ENCODE data around the gene ACIN1. TPM values are rescaled to one million over a fixed set of nuclear protein-coding genes. Genes with fewer than 3 reads are reported as not detected.

The ACIN1 gene
- total and polyA plus RNA-seq, 3 donors from 2014 or later: 151 to 216 (median 209) TPM

DNA sequence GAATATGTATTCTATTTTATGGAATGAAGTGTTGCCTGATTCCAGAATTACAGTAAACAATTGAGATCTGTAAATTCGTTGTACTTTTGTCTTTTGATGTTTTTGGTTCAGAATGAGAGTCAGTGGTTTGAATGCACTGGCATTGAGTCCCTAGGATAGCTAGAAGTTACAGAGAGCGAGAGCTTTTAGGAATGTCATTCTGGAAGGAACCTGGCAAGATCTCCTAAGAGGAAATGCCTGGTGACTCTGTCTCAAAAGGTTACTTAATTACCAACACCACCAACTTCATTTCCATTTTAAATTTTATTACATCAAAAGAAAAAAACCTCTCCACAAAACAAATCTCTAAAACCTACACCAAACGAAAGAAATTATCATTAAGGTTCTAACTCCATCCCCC lies 30.1 kb upstream of the ACIN1 start:
- no peak for DNase-seq
- intact Hi-C loops (cut with DNase I; ENCODE audit: low total_unique reads): no loop called here
- H3K9me3 ChIP-seq: no peaks in the 10 kb centered on the region
- peak overlapping the region in 1 of 2 donors; percentile 36 for H3K27ac ChIP-seq
- no peak for TF ChIP-seq POLR2A (IDR thresholded peaks at IDR 0.05)
- no peak for TF ChIP-seq CTCF (IDR thresholded peaks at IDR 0.05)
- WGBS, 2 donors: 44 to 50% methylated on average over 3 of the region's 3 CpGs
- H3K36me3 ChIP-seq (ENCODE audit: low read depth, missing control alignments): no peaks in the 10 kb centered on the region
- H3K27me3 ChIP-seq: no peaks in the 10 kb centered on the region
- no peak overlapping the region for H3K4me3 ChIP-seq
- peaks cover 26% of the 10 kb centered on the region for H3K4me1 ChIP-seq

DNA sequence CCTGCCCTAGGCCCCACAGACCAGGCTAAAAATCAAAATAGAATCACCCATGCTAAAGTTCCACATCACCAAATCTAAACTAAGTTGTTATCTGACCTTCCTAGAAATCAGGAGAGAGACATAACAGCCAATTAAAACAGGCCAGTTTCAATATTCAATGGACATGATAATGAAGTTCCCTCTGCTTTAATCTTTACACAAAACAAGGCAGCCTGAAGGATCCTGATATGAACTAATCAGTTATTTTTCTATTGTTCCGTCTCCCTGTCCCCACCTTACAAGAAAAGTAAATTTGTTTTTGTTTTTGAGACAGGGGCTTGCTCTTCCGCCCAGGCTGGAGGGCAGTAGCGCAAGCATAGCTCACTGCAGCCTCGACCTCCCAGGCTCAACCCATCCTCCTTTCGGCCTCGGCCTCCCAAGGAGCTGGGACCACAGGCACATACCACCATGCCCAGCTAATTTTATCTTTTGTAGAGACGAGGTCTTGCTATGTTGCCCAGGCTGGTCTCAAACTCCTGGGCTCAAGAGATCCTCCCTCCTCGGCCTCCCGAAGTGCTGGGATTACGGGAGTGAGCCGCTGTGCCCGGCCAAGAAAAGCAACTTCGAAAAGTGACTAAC lies 29.5 kb upstream of the ACIN1 start:
- no peaks in the 10 kb centered on the region for H3K9me3 ChIP-seq
- DNase-seq: no peak
- WGBS, 2 donors: 82 to 86% methylated on average over 13 of the region's 13 CpGs
- H3K27ac ChIP-seq: peak overlapping the region in 1 of 2 donors; percentile 36
- H3K36me3 ChIP-seq (ENCODE audit: low read depth, missing control alignments): no peaks in the 10 kb centered on the region
- H3K4me3 ChIP-seq: no peak overlapping the region
- H3K27me3 ChIP-seq: no peaks in the 10 kb centered on the region
- TF ChIP-seq CTCF (IDR thresholded peaks at IDR 0.05) (no peak), POLR2A (IDR thresholded peaks at IDR 0.05) (no peak)
- peaks cover 26% of the 10 kb centered on the region for H3K4me1 ChIP-seq
- intact Hi-C loops (cut with DNase I; ENCODE audit: low total_unique reads): loop anchor here (5.0 kb wide), 1 partner anchor 63 kb away; no protein-coding TSS in a partner anchor

- Histone ChIP-seq H3K4me1 (peaks cover 26% of the 10 kb centered on the region), H3K9me3 (no peaks in the 10 kb centered on the region), H3K27ac (no peak overlapping the region), H3K36me3 (ENCODE audit: low read depth, missing control alignments) (no peaks in the 10 kb centered on the region), H3K27me3 (no peaks in the 10 kb centered on the region), H3K4me3 (no peak overlapping the region)
- intact Hi-C loops (cut with DNase I; ENCODE audit: low total_unique reads): loop anchor here (5.0 kb wide), 1 partner anchor 64 kb away; no protein-coding TSS in a partner anchor
- TF ChIP-seq CTCF (IDR thresholded peaks at IDR 0.05) (no peak), POLR2A (IDR thresholded peaks at IDR 0.05) (no peak)
- peak; percentile 69 for DNase-seq
- 63 to 76% methylated on average over 8 of the region's 8 CpGs for WGBS, 2 donors
These were observed 28.5 kb upstream of the ACIN1 start for GRCh38 chr14:23123419-23123818.

DNA sequence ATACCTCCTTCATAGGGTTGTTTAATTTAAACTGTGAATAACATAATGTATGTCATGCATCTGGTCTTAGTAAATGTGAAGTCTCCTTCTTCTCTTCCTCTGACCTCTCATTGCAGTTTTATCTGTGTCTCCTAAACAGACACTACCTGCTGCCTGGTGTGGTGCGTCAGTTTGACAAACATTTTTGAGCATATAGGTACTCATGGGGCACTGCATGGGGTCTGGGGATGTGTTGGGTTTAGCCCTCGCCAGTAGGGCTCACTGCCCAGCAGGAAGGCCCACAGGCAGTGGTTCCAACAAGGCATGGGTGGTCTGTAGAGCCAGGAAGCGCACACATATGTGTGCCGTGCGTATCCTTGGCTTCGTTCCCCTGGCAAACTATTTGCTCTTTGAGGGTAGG lies 27.1 kb upstream of the ACIN1 start:
- no peak for TF ChIP-seq CTCF (IDR thresholded peaks at IDR 0.05)
- no peak for TF ChIP-seq POLR2A (IDR thresholded peaks at IDR 0.05)
- DNase-seq: no peak
- Histone ChIP-seq H3K4me1 (peaks cover 26% of the 10 kb centered on the region), H3K27me3 (no peaks in the 10 kb centered on the region), H3K4me3 (no peak overlapping the region), H3K27ac (no peak overlapping the region), H3K9me3 (no peaks in the 10 kb centered on the region), H3K36me3 (ENCODE audit: low read depth, missing control alignments) (no peaks in the 10 kb centered on the region)
- intact Hi-C loops (cut with DNase I; ENCODE audit: low total_unique reads): loop anchor here (5.0 kb wide), 1 partner anchor 65 kb away; no protein-coding TSS in a partner anchor
- 87 to 95% methylated on average over 6 of the region's 6 CpGs for WGBS, 2 donors

- H3K27ac ChIP-seq: peak overlapping the region; percentile 20 to 64
- no peak overlapping the region for H3K4me3 ChIP-seq
- no peaks in the 10 kb centered on the region for H3K36me3 ChIP-seq (ENCODE audit: low read depth, missing control alignments)
- WGBS, 2 donors: 33 to 35% methylated on average over 6 of the region's 6 CpGs
- no peak for TF ChIP-seq CTCF (IDR thresholded peaks at IDR 0.05)
- no peak for TF ChIP-seq POLR2A (IDR thresholded peaks at IDR 0.05)
- H3K27me3 ChIP-seq: no peaks in the 10 kb centered on the region
- peaks cover 25% of the 10 kb centered on the region for H3K4me1 ChIP-seq
- intact Hi-C loops (cut with DNase I; ENCODE audit: low total_unique reads): loop anchor here (5.0 kb wide), 1 partner anchor 66 kb away; no protein-coding TSS in a partner anchor
- peak; percentile 72 for DNase-seq
- no peaks in the 10 kb centered on the region for H3K9me3 ChIP-seq
These were observed 26.4 kb upstream of the ACIN1 start for GRCh38 chr14:23121361-23121771.

All from testis (tissue), 3 donors.